KG1 (cell line): ENCODE data around the gene CANX.

ENCODE experiments used
- DNase-seq: peaks from one replicate; lab custom pipeline; 2025; lab: John Stamatoyannopoulos, UW

CANX gene

DNA sequence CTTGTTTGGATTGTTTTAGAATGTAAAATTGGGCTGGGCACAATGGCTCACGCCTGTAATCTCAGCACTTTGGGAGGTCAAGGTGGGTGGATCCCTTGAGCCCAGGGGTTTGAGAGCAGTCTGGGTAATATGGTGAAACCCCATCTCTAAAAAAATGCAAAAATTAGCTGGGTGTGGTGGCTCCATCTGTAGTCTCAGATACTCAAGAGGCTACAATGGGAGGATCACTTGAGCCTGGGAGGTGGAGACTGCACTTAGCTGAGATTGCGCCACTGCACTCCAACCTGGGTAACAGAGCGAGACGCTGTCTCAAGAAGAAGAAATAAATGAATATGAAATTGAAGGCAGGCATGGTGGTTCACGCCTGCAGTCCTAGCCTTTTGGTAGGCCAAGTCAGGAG lies 55.2 kb downstream of the CANX start:
- no peak for DNase-seq

DNA sequence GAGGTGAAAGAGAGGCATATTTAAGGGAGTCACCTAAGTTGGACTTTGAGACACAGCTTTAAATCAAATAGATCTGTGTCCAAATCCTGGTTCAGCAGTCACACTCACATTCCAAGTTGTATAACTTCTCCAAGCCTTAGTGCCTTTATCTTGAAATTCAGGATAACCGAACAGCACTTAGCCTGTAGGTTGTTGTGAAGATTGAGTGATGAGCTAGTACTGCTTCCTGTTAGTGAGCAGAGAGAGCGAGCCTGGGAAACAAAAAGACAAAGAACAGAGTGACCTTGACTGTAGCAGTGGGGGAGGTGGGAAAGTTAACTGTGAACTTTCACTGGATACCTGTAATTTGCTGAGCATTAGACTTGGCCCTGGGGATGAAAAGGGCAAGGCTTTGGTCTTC lies 56.3 kb downstream of the CANX start:
- DNase-seq, result no peak

DNA sequence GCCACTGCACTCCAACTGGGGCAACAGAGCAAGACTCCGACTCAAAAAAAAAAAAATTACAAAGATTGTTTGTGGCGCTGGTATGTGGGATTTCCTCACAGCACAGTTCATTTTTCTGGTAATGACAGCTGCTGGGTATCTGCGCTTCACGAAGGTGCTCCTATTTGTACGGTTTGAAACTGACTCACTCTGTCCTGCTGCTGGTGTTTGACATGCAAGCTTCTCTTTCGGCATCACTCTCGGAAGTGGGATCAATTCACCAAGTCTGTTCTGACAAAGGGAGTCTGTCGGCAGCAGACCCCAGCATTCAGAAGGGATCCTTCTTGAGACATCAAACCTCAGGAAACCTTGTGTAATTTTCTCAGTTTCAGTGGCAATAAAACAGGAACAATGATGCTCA lies 60.2 kb downstream of the CANX start:
- no peak for DNase-seq

DNA sequence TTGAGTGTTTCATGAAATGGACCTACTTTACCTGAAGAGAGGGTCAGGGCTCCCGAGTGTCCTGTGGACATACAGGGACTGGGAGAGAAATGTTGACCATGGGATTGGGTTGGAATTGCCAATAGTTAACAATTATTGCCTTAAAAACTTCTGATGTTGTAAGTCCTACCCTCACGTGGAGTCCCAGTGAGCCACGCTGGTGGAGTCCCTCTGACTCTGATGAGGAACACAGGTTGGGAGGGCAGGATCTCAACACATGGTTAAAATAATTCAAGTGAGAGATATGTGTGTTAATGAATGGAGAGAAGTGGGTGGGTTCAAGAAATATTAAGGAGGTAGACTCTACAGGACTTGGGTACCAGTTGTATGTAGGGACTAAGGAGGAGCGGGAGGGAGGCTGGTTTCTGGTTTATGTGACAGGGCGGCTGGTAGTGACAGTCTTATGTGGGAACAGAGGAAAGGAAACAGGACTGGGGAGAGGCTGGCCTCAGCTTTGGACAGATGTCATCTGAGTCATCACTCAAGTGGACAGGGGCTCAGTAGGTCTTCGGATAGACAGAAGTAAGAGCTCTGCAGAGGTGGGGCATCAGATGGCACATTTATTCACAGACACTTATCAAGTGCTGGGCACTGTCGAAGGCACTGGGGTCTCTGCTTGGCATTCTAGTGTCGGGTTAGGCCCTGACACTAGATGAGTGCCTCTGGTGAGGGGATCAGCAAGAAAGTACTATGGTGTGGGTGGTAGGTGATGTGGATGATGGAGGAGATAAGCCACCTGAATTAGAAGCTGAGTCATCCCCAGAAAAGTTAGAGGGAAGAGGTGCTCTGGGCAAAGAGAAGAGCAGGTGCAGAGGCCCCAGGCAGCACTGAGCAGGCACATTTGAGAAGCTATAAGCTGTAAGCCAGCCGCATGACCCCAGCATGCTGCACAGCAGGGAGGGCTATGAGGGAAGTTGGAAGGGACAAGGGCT lies 61.1 kb downstream of the CANX start:
- DNase-seq, result no peak

DNA sequence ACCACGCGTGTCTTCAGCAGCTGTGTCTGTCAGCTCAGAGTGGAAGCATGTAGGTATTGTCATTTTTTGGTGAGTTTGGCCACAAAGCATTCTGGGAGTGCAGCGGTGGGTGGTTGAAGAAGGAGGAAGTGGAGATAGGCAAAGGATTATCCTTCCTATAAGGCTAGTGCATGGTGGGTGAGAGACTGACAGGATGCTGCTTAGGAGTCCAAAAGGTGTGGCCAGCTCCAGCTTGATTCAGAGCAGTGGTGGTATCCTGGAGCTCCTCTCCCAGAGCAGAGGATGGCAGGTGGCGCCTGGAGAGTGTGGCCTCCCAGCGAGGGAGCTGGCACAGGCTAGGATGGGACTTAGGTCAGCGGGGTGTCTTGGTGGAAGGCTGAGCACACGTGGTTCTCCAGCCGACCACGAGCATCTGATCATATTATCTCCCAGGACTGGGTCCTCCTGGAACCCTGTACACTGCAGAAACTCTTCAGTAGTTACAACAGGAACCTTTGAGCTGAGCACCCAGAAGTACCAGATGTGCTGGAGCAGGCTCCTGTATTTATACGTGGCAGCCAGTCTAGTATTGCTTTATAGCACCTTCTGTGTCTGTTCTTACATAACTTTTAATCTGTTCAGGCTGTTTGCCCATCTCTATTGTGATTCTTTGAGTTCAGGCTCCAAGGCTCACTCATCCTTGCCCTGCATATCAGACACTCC lies 63.5 kb downstream of the CANX start:
- DNase-seq, result peak; percentile 40

DNA sequence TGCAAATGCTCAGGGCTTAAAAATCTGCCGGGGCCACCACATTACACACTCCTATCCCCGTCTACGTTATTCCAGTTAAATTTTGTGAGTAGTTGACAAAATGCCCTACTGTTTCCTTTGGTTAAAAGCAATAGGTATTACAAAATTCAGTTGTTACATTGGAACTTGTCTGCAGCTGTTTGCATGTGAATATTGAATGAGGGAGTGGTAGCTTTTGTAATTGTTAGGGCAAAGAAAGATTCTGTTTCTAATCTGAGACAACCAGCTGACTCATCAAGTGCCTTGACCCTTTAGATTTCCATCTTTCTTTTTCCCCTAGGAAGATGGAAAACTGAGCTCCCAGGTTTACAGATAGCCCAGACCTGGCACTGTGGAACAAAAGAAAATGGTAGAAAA lies 64.0 kb downstream of the CANX start:
- no peak for DNase-seq

DNA sequence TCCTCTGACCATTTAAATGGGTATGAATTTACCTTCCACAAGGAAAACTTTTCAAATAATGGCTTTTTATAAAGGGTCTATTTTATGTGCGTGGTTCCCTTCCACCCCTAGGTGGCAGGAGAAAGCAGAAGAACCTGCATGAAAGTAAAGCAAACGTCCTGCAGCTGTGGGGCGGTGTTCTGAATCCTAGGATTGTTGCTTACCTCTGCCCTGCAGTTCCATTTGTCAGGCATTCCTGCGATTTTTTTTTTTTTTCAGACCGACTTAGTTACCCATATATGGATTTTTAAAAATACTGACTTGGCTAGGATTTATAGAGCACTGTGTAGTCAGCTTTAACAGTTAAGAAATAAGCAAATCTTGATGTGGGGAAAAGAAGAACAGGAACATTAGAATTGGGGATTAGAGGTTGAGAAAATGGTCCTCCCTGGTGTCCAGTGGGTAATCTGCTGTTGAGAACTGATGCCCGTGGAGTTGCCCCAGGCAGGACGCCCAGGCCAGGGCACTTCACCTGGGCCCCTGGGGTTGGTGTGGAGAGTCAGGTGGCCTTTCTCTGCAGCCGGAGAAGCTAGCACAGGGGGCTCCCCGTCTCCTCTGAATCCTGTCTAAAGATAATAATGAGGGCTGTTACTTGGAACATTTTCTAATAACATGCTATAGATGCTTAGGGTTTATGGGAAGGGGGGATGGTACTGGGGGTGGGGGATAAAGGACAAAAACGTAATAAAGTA lies 64.6 kb downstream of the CANX start:
- DNase-seq, result no peak

DNA sequence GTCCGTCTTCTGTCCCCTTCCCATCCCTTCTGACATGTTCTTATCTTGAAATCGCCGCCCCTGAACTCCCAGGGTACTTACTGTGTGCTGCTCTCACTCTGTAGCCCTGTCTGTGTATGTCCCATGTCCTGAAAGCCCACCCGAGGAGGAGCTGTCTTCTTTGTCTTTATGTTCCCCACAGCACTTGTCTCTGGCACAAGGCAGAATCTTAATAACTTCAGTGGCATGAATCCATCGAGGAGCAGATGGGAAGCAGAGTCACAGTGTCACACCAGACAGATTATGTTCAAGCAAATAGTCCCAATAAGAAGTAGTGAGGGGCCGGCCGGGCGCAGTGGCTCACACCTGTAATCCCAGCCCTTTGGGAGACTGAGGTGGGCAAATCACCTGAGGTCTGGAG lies 65.3 kb downstream of the CANX start:
- no peak for DNase-seq

DNA sequence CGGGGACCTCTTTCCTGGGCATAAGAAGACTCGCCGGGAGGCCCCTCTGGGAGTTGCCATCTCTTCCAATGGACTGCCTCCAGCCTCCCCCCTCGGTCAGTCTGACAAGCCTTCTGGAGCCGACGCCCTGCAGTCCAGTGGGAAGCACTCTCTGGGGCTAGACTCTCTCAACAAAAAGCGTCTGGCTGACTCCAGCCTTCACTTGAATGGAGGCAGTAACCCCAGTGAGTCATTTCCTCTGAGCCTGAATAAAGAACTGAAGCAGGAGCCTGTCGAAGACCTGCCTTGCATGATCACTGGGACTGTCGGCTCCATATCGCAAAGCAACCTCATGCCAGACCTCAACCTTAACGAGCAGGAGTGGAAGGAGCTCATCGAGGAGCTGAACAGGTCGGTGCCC lies 66.6 kb downstream of the CANX start:
- no peak for DNase-seq

DNA sequence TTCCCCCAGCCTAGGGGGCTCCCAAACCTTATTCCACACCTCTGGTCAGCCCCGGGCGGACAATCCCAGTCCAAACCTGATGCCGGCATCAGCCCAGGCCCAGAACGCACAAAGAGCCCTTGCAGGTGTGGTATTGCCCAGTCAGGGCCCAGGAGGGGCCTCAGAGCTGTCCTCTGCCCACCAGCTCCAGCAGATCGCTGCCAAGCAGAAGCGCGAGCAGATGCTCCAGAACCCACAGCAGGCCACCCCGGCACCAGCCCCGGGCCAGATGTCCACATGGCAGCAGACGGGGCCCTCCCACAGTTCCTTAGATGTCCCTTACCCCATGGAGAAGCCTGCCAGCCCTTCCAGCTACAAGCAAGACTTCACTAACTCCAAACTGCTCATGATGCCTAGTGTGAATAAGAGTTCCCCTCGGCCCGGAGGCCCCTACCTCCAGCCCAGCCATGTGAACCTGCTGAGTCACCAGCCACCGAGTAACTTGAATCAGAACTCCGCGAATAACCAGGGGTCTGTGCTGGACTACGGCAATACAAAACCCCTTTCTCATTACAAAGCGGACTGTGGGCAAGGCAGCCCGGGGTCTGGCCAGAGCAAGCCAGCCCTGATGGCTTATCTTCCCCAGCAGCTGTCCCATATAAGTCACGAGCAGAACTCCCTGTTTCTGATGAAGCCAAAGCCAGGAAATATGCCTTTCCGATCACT lies 67.4 kb downstream of the CANX start:
- DNase-seq, result no peak

DNA sequence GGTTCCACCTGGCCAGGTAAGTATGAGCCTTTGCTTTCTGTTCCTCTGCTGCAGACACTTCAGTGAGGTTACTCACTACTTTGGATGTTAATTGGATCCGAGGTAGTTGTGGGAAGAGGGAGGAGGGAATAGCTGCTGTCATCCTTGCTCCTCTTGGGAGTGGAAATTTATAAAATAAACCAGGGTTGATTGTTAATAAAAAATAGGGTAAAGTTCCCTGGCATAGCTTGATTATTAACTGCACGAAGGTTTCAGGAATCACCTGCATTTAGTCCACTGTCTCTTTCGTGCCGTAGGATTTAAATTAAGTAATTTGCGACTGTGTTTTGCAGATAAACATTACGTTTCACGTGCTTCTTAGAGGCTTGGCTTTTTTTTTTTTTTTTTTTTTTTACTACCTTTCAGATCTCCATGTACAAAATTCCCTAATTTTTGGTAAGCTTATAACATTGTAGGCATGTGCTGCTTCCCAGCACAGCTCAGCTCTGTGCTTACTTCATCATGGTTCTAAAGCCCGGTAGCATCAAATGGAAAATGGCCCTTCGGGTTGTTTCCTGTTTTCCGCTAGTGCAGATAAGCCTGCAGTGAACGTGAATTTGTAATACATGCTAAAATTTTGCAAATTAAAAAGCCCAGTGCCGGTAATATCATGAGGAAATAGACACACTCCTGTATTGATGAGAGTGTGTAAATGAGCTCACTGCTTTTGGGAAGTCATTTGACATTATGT lies 68.1 kb downstream of the CANX start:
- no peak for DNase-seq

DNA sequence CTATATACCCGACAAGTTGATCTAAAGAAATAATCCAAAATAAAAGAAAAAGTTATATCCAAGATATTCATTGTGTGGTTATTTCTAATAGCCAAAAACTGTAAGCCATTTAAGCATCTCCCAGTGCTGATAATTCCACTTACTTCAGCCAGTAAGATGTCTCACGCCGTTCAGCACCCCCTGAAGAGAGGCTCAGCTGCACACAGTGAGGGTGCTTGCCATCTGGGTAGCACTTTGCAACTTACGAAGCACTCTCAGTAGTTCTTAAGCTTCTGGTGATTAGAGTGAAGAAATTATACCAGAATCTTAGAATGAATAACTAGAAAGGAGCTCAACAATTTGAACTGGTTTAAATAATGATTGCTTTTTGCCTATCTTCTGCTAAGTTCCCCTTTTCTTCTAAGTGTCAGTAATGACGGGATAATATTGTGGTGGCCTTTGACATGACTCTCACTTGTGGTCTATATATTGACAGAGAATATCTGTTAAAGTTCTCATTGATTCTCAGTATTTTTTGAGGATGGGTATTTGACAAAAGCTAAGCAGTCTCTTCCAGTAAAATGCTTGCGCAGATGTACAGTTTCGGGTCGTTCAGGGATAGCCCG lies 68.8 kb downstream of the CANX start:
- no peak for DNase-seq

DNA sequence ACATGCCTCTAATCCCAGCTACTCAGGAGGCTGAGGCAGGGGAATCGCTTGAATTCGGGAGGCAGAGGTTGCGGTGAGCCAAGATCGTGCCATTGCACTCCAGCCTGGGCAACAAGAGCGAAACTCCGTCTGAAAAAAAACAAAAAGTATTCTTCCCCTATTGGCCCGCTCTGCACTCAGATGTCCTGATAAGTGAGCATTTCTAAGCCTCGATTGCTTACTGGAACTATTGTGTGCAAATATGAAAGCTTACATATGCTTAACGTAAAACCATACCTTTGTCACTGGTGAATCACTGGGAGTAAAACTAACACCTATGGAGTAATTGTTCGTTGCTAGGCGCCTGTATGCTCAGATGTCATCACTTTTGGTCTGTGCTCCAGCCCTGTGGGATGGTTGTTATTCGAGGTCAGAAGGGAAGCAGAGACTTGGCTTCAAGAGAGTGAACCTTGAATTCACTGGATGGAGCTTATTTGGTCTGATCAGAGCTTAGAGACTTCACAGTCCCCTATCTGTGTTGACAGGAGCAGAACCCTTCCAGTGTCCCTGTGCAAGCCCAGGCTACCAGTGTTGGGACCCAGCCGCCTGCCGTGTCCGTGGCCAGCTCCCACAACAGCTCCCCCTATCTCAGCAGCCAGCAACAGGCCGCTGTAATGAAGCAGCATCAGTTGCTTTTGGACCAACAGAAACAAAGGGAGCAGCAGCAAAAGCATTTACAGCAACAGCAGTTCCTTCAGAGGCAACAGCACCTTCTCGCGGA lies 69.7 kb downstream of the CANX start:
- no peak for DNase-seq

DNA sequence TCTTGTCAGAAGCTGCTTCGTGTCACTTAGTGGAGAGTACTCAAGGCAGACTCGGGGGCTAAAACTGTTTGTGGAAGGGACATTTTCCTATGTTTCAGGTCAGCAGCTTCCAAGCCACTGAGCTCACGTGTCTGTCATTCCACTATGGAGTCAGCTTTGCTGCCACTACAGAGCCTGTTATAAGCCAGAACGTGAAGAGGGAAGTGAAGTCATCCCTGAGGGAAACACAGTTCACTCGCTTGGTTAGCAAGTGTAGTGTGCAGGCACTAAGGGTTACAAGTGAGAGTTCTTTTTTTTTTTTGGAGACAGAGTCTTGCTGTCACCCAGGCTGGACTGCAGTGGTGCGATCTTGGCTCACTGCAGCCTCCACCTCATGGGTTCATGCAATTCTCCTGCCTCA lies 70.5 kb downstream of the CANX start:
- DNase-seq, result no peak

DNA sequence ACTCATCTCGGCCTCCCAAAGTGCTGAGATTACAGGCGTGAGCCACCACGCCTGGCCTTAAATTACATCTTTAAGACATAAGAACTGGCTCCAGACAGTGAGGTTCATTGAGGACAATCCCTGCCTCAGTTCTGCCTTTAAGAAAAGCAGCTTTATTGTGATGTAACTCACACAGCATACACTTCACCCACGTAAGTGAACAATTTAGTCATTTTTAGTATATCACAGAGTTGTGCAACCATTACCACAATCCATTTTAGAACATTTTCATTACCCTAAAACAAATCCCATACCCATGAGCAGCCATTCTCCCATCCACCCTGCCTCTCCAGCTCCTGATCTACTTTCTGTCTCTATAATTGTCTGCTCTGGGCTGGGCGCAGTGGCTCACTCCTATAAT lies 71.0 kb downstream of the CANX start:
- DNase-seq, result no peak

DNA sequence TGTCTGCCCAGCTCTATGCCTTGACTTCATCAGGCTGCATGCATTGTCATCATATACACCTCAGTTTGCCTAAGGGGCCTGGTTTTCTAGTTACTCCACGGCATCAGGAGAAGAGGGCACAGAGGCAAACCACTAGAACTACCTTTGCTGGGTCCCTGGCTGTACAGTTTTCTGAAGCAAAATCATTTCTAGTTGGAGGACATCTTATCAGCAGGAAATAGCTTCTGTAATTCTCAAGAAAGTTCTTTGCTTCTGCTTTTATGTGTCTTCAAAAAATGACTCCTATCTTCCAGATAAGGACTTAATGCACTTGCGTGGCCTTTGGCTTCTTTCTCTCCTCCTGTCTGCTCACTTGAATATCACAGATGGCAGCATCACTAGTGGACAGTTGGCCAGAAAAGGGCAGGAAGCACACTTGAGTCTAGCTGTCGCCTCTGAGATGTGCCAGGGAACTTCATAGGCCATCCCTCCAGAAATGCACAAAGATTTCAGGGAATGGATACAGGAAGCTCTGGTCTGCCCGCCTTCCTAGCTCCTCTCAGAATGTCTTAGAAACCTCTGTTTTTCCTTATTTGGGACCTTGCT lies 72.6 kb downstream of the CANX start:
- no peak for DNase-seq

DNA sequence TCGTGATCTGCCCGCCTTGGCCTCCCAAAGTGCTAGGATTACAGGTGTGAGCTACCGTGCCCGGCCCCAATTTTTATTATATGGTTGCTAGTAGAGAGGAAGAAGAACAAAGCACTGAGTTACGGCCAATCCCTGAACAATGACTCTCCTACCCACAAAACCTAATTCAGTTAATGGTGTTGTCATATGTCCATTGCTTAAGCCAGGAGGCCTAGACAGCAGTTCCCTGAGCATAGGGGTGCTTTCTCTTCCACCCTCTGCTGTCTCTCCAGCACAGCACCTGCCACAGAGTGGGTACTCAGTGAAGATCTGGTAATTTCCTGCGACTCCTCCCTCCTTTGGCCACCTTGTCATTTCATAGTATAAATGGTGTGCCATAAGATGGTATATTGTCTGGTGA lies 73.6 kb downstream of the CANX start:
- no peak for DNase-seq

DNA sequence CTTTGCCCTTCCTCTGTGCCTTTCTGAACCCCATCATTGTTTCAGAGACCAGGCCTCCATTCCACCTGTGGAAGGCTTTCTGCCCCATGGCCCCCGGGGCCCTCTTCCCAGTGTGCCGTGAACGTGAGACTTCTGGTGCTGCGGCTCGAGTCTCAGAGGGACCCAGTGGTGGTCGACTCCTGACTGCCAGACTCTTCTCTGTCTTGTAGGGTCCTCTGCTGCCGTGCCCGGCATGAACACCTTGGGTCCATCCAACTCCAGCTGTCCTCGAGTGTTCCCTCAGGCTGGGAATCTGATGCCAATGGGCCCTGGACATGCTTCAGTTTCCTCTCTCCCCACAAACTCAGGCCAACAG lies 74.9 kb downstream of the CANX start:
- DNase-seq, result no peak

DNA sequence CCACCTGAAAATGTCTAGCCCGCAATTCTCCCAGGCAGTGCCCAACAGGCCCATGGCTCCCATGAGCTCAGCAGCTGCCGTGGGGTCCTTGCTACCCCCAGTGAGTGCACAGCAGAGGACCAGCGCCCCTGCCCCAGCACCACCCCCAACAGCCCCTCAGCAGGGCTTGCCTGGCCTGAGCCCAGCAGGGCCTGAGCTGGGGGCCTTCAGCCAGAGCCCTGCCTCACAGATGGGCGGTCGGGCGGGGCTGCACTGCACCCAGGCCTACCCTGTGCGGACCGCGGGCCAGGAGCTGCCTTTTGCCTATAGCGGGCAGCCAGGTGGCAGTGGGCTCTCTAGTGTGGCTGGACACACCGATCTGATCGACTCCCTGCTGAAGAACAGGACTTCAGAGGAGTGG lies 75.7 kb downstream of the CANX start:
- DNase-seq, result no peak

DNA sequence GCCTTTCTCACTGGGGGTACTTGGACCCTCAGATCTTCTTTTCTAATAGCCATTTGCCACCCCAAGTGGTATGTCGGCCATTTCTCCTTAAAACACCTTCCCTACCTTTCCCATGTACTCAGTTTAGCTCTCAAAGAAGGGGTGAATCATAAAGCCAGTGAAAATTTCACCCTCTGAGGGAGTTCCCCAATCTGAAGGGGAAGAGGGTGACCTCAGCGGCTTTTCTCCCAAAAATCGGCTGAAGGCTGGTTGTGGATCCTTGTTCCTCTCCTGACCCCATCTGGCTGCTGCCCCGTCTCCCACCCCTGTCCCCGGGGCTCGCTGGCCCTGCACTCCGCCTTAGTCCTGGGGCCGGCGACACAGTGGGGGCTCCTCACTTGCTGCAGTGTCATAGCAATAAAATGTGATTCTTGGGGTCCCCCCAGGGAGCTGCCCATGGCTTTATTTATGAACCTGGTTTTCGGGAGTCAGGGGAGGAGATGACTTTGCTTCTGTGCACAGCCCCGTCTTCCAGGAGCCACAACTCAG lies 77.7 kb downstream of the CANX start:
- DNase-seq, result no peak
